H9 (cell line): Measurements from ENCODE around the gene B4GALT1. TPM values are rescaled to one million over a fixed set of nuclear protein-coding genes. Genes with fewer than 3 reads are reported as not detected.

Source experiments
- DNase-seq: peaks from one replicate; pipeline ENCODE4 v3.0.0-alpha.2; 2017
- H2AFZ ChIP-seq: one replicate; pipeline ENCODE4 v1.6.1; 2013; ENCODE audit warnings: mild to moderate bottlenecking, low read length, control low read depth, moderate library complexity
- H2AK5ac ChIP-seq: 2 replicates; pipeline ENCODE4 v1.6.1; 2013; ENCODE audit warnings: low read length, control low read depth, mixed read lengths; ENCODE audit not compliant: insufficient read length
- H2BK120ac ChIP-seq: one replicate; pipeline ENCODE4 v1.6.1; 2013; ENCODE audit warnings: low read depth, mild to moderate bottlenecking, low read length, control low read depth, inconsistent platforms; ENCODE audit not compliant: poor library complexity, severe bottlenecking
- H2BK12ac ChIP-seq: 2 replicates; pipeline ENCODE4 v1.6.1; 2013; ENCODE audit warnings: low read length, control low read depth, mixed read lengths, low read depth; ENCODE audit not compliant: insufficient read length
- H2BK15ac ChIP-seq: 2 replicates; pipeline ENCODE4 v1.6.1; 2013; ENCODE audit warnings: low read depth, low read length, control low read depth
- H2BK20ac ChIP-seq: one replicate; pipeline ENCODE4 v1.6.1; 2013; ENCODE audit warnings: low read depth, mild to moderate bottlenecking, low read length, control low read depth, inconsistent platforms; ENCODE audit not compliant: poor library complexity, severe bottlenecking
- H2BK5ac ChIP-seq: 2 replicates; pipeline ENCODE4 v1.6.1; 2013; ENCODE audit warnings: low read length, control low read depth, mixed read lengths; ENCODE audit not compliant: insufficient read length
- H3K14ac ChIP-seq: 2 replicates; pipeline ENCODE4 v1.6.1; 2013; ENCODE audit warnings: low read length, control low read depth; ENCODE audit not compliant: insufficient read depth
- H3K18ac ChIP-seq: 2 replicates; pipeline ENCODE4 v1.6.1; 2013; ENCODE audit warnings: low read depth, mild to moderate bottlenecking, mixed read lengths, low read length, control low read depth; ENCODE audit not compliant: insufficient read length
- H3K23ac ChIP-seq: 2 replicates; pipeline ENCODE4 v1.6.1; 2013; ENCODE audit warnings: low read length, control low read depth, mixed read lengths, low read depth; ENCODE audit not compliant: insufficient read length
- H3K23me2 ChIP-seq: 2 replicates; pipeline ENCODE4 v1.6.1; 2013; ENCODE audit warnings: low read depth, mild to moderate bottlenecking, mixed read lengths, low read length, control low read depth; ENCODE audit not compliant: insufficient read length, poor library complexity, severe bottlenecking
- H3K27ac ChIP-seq: 2 replicates; pipeline ENCODE4 v1.5.1; 2013; ENCODE audit warnings: low read length, control low read depth, mixed read lengths, low read depth; ENCODE audit not compliant: insufficient read length
- H3K27me3 ChIP-seq: 2 replicates; pipeline ENCODE4 v1.6.1; 2013; ENCODE audit warnings: low read length, control low read depth, inconsistent platforms; ENCODE audit not compliant: insufficient read depth
- H3K4ac ChIP-seq: 2 replicates; pipeline ENCODE4 v1.6.1; 2013; ENCODE audit warnings: low read depth, mild to moderate bottlenecking, control low read depth, inconsistent platforms, low read length, moderate library complexity
- H3K4me1 ChIP-seq: 2 replicates; pipeline ENCODE4 v1.6.1; 2013; ENCODE audit warnings: low read length, control low read depth, inconsistent platforms; ENCODE audit not compliant: insufficient read depth
- H3K4me2 ChIP-seq: 2 replicates; pipeline ENCODE4 v1.6.1; 2013; ENCODE audit warnings: low read length, control low read depth, mixed read lengths; ENCODE audit not compliant: insufficient read length, insufficient read depth
- H3K56ac ChIP-seq: 2 replicates; pipeline ENCODE4 v1.6.1; 2013; ENCODE audit warnings: low read depth, mild to moderate bottlenecking, mixed read lengths, low read length, control low read depth; ENCODE audit not compliant: insufficient read length
- H3K79me1 ChIP-seq: 2 replicates; pipeline ENCODE4 v1.6.1; 2013; ENCODE audit warnings: low read depth, mild to moderate bottlenecking, moderate library complexity, low read length, control low read depth, inconsistent platforms; ENCODE audit not compliant: insufficient read depth, poor library complexity, severe bottlenecking
- H3K79me2 ChIP-seq: 2 replicates; pipeline ENCODE4 v1.6.1; 2013; ENCODE audit warnings: low read length, control low read depth, inconsistent platforms; ENCODE audit not compliant: insufficient read depth
- H3K9ac ChIP-seq: 2 replicates; pipeline ENCODE4 v1.6.1; 2013; ENCODE audit warnings: low read length, control low read depth, mixed read lengths; ENCODE audit not compliant: insufficient read length; ENCODE audit errors: extremely low read depth
- H3K9me3 ChIP-seq: one replicate; pipeline ENCODE4 v1.6.1; 2013; ENCODE audit warnings: low read depth, low read length, inconsistent platforms; ENCODE audit not compliant: control insufficient read depth
- H3T11ph ChIP-seq: one replicate; pipeline ENCODE4 v1.6.1; 2013; ENCODE audit warnings: mild to moderate bottlenecking, low read length, control low read depth, inconsistent platforms
- H4K20me1 ChIP-seq: one replicate; pipeline ENCODE4 v1.6.1; 2013; ENCODE audit not compliant: control insufficient read depth, insufficient read length, insufficient read depth
- H4K5ac ChIP-seq: 2 replicates; pipeline ENCODE4 v1.6.1; 2013; ENCODE audit warnings: low read depth, mild to moderate bottlenecking, mixed read lengths, low read length, control low read depth; ENCODE audit not compliant: insufficient read length
- H4K8ac ChIP-seq: replicated peaks from 2 replicates; pipeline ENCODE4 v1.6.1; 2013; ENCODE audit warnings: low read length, control low read depth, mixed read lengths, low read depth; ENCODE audit not compliant: insufficient read length
- H4K91ac ChIP-seq: 2 replicates; pipeline ENCODE4 v1.6.1; 2013; ENCODE audit warnings: low read depth, mild to moderate bottlenecking, moderate library complexity, mixed read lengths, low read length, control low read depth; ENCODE audit not compliant: insufficient read length
- H3K27ac Mint-ChIP-seq, 3 experiments: 2 replicates in 2 of 3; 3 replicates in 1 of 3; pipeline ENCODE4 v1.8.0; 2020 to 2021; ENCODE audit warnings: mixed read lengths in 3 of 3, mild to moderate bottlenecking in 1 of 3, moderate library complexity in 1 of 3
- H3K27me3 Mint-ChIP-seq: 2 replicates; pipeline ENCODE4 v1.8.0; 2021; ENCODE audit warnings: low read depth, mild to moderate bottlenecking, moderate library complexity, mixed read lengths
- H3K36me3 Mint-ChIP-seq, 3 experiments: 2 replicates in 2 of 3; 3 replicates in 1 of 3; pipeline ENCODE4 v1.8.0; 2020 to 2021; ENCODE audit warnings: low read depth in 3 of 3, mixed read lengths in 3 of 3; ENCODE audit not compliant: insufficient read depth in 1 of 3
- H3K4me1 Mint-ChIP-seq, 2 experiments: 2 replicates each; pipeline ENCODE4 v1.8.0; 2020; ENCODE audit warnings: mixed read lengths in 2 of 2
- H3K4me3 Mint-ChIP-seq, 2 experiments: 2 replicates in 1 of 2; 3 replicates in 1 of 2; pipeline ENCODE4 v1.8.0; 2020 to 2021; ENCODE audit warnings: mild to moderate bottlenecking in 2 of 2, mixed read lengths in 2 of 2, moderate library complexity in 1 of 2
- H3K9me3 Mint-ChIP-seq, 2 experiments: 2 replicates in 1 of 2; 3 replicates in 1 of 2; pipeline ENCODE4 v1.8.0; 2020; ENCODE audit warnings: mild to moderate bottlenecking in 2 of 2, mixed read lengths in 2 of 2, moderate library complexity in 1 of 2
- CTCF ChIP-seq: fragments of 200-600 bp; sonication (generic); conservative IDR thresholded peaks from 3 replicates; pipeline ENCODE4 v1.8.0; 2021; ENCODE audit warnings: antibody characterized with exemption, mild to moderate bottlenecking
- WGBS: extraction: QIAGEN DNeasy Blood & Tissue Kit; methylation state at CpG from one replicate; pipeline ENCODE4 v1.1.7; 2013; ENCODE audit warnings: missing lambda C conversion rate, low lambda C conversion rate, mixed read lengths; ENCODE audit not compliant: insufficient read length; ENCODE audit errors: extremely low coverage; 5-methylcytosine and 5-hydroxymethylcytosine counted together
- total RNA-seq: library from RNA; stranded (reverse); gene quantifications from 2 replicates; pipeline ENCODE4 v1.2.1, GENCODE V29; 2021

B4GALT1 gene
- total RNA-seq, 1 experiment from 2014 or later: 15.3 TPM

GRCh38 chr9:33129886-33130881 lies 37.0 kb downstream of the B4GALT1 start:
- Mint-ChIP-seq H3K4me3 (no peak overlapping the region), H3K36me3 (peaks cover 14 to 19% (median 18%) of the 10 kb centered on the region in 3 experiments; a peak in 6 of 7 replicates), H3K27me3 (no peaks in the 10 kb centered on the region; the same call in 1 of the 2 replicates), H3K27ac (no peak overlapping the region; a peak in 1 of 7 replicates), H3K9me3 (no peaks in the 10 kb centered on the region), H3K4me1 (peaks cover under 1 to 11% of the 10 kb centered on the region in 2 experiments)
- H4K20me1 ChIP-seq: no peaks in the 10 kb centered on the region
- H3K14ac ChIP-seq: no peak overlapping the region; the same call in 1 of the 2 replicates
- no peak overlapping the region for H3K56ac ChIP-seq
- WGBS: no CpG with 5 or more reads among the region's 14 CpGs
- no peak overlapping the region for H3K18ac ChIP-seq
- H3K9ac ChIP-seq: no peak overlapping the region
- H4K8ac ChIP-seq: no peak overlapping the region
- H2BK120ac ChIP-seq: no peak overlapping the region
- DNase-seq: no peak
- no peak overlapping the region for H3K4ac ChIP-seq
- no peak overlapping the region for H4K91ac ChIP-seq
- no peak overlapping the region for H3K4me2 ChIP-seq
- H2BK12ac ChIP-seq: no peak overlapping the region
- no peak overlapping the region for H3K27ac ChIP-seq
- H2AFZ ChIP-seq: no peak overlapping the region
- no peaks in the 10 kb centered on the region for H3K23me2 ChIP-seq
- no peaks in the 10 kb centered on the region for H3K9me3 ChIP-seq
- no peak overlapping the region for H2BK15ac ChIP-seq
- H2AK5ac ChIP-seq: no peak overlapping the region
- no peaks in the 10 kb centered on the region for H3K4me1 ChIP-seq
- no peak overlapping the region for H4K5ac ChIP-seq
- H3T11ph ChIP-seq: no peak overlapping the region
- no peaks in the 10 kb centered on the region for H3K27me3 ChIP-seq
- TF ChIP-seq CTCF: no peak
- no peaks in the 10 kb centered on the region for H3K79me1 ChIP-seq
- H3K23ac ChIP-seq: no peak overlapping the region
- no peaks in the 10 kb centered on the region for H3K79me2 ChIP-seq
- H2BK5ac ChIP-seq: no peak overlapping the region
- H2BK20ac ChIP-seq: no peak overlapping the region
